ENCODE measurements around the gene SMNDC1.
"Not testable (repeated sequence)": the region's sequence is repeated elsewhere in the genome, so short reads cannot be mapped to it uniquely, and the experiment has no call there.

SMNDC1 gene

GRCh38 chr10:110284262-110284661 is 20.5 kb downstream of the SMNDC1 start:
- no peak for DNase-seq (ENCODE audit: low read depth in 2 of 2)

GRCh38 chr10:110279407-110279986 is 25.2 kb downstream of the SMNDC1 start:
- DNase-seq (ENCODE audit: low read depth in 2 of 2) = no peak

- DNase-seq (ENCODE audit: low read depth in 2 of 2) = no peak
Observed at GRCh38 chr10:110278562-110279406, 25.9 kb downstream of the SMNDC1 start.

- DNase-seq (ENCODE audit: low read depth in 2 of 2) = no peak
Observed at GRCh38 chr10:110277591-110277990, 27.1 kb downstream of the SMNDC1 start.

- DNase-seq (ENCODE audit: low read depth in 2 of 2) = no peak
Observed at GRCh38 chr10:110276603-110277002, 28.1 kb downstream of the SMNDC1 start.

GRCh38 chr10:110275128-110275729 is 29.5 kb downstream of the SMNDC1 start:
- DNase-seq (ENCODE audit: low read depth in 2 of 2) = no peak

- no peak for DNase-seq (ENCODE audit: low read depth in 2 of 2)
Observed at GRCh38 chr10:110274647-110275046, 30.1 kb downstream of the SMNDC1 start.

GRCh38 chr10:110274072-110274627 is 30.6 kb downstream of the SMNDC1 start:
- no peak for DNase-seq (ENCODE audit: low read depth in 2 of 2)

- peak in 1 of 2 donors; percentile 16 for DNase-seq (ENCODE audit: low read depth in 2 of 2)
Observed at GRCh38 chr10:110273474-110273873, 31.2 kb downstream of the SMNDC1 start.

GRCh38 chr10:110272995-110273394 is 31.7 kb downstream of the SMNDC1 start:
- DNase-seq (ENCODE audit: low read depth in 2 of 2) = not testable (repeated sequence)

GRCh38 chr10:110269374-110270318 is 35.1 kb downstream of the SMNDC1 start:
- DNase-seq (ENCODE audit: low read depth in 2 of 2) = no peak

- no peak for DNase-seq (ENCODE audit: low read depth in 2 of 2)
Observed at GRCh38 chr10:110268971-110269370, 35.7 kb downstream of the SMNDC1 start.

GRCh38 chr10:110268442-110268841 is 36.3 kb downstream of the SMNDC1 start:
- no peak for DNase-seq (ENCODE audit: low read depth in 2 of 2)

- DNase-seq (ENCODE audit: low read depth in 2 of 2) = no peak
Observed at GRCh38 chr10:110267276-110267675, 37.4 kb downstream of the SMNDC1 start.

GRCh38 chr10:110265573-110266193 is 39.0 kb downstream of the SMNDC1 start:
- no peak for DNase-seq (ENCODE audit: low read depth in 2 of 2)

GRCh38 chr10:110263164-110263563 is 41.6 kb downstream of the SMNDC1 start:
- DNase-seq (ENCODE audit: low read depth in 2 of 2) = no peak

- DNase-seq (ENCODE audit: low read depth in 2 of 2) = no peak
Observed at GRCh38 chr10:110260746-110261477, 43.8 kb downstream of the SMNDC1 start.

- DNase-seq (ENCODE audit: low read depth in 2 of 2) = no peak
Observed at GRCh38 chr10:110259317-110259716, 45.4 kb downstream of the SMNDC1 start.

- DNase-seq (ENCODE audit: low read depth in 2 of 2) = no peak
Observed at GRCh38 chr10:110258542-110258941, 46.2 kb downstream of the SMNDC1 start.

- DNase-seq (ENCODE audit: low read depth in 2 of 2) = no peak
Observed at GRCh38 chr10:110254467-110254866, 50.3 kb downstream of the SMNDC1 start.

Measured in stimulated activated CD8-positive, alpha-beta memory T cell treated with anti-CD3 and anti-CD28 coated beads, Interleukin-15, amount 100 ng/mL, for 48 hours (primary cell).